DMS53 (cell line): ENCODE measurements around the gene GPR18.
"Not testable (repeated sequence)": the region's sequence is repeated elsewhere in the genome, so short reads cannot be mapped to it uniquely, and the experiment has no call there.

Experiments used
- DNase-seq: peaks from one replicate; lab custom pipeline; 2025; lab: John Stamatoyannopoulos, UW

The GPR18 gene

DNA sequence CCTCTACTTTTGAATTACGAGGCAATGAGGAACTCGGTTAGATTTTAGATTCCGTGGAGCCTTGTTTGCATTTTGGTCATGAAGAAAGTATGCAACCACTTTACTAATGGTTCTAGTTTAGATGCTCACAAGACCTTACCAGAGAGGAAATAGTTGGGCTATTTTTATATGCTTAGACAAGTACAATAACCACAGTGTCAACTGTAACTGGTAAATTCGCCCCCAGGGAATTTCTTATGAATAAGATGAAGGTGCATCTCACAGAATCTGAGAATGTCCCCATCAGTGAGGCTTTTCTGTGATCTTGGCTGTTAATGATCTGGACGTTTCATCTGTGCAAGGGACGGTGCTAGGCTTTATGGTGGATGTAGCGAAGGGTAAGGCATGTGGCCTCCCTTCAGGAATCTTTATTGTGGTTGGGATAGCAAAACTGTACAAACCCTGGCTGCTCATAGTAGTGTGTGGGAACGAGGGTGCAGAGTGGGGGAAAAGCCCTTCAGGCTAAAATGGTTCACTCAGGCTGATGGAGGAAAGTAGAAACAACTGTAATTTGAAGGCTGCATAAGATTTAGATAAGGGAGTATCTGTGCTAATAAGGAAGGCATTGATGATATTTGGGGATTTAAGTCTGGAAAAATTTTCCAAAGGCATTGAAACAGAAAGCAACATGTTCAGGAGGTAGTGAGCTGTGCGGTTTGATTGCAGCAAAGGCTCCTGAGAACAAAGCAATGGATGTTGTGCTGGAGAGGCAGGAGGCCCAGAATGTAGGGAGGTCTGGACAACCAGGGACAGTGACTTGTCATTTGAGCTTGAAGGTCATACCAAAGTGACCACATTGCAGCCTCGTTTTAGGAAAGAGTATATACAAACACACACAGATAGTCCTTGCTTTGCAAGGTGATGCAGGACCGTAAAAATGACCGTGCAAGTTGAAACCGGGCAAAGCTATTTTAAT is 29.2 kb downstream of the GPR18 start:
- no peak for DNase-seq

GRCh38 chr13:99227909-99228688 is 30.1 kb downstream of the GPR18 start:
- no peak for DNase-seq

DNA sequence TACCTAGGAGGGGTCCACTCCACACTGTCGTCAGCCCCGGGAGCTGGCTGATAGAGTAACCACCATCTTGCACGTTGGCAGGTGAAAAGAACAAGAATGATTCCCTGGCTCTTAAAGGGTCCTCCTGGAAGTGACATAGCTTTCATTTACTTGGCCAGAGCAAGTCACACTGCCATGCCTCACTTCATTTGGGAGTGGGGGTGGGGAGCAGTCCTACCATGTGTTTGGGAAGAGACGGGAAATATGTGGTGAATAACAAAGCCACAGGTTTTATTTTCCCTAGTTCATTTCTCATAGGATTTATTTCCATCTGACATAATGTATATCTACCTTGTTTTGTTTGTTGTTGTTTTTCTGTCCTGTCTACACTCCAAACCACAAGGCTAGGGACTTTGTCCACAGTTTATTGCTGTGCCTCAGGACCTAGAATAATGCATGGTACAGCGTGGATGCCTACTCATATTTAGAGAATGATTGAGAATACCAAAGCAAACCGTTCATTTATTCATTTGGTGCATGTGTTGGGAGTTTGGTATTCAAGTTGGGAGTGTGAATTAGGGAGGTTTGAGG is 30.8 kb downstream of the GPR18 start:
- DNase-seq = no peak

DNA sequence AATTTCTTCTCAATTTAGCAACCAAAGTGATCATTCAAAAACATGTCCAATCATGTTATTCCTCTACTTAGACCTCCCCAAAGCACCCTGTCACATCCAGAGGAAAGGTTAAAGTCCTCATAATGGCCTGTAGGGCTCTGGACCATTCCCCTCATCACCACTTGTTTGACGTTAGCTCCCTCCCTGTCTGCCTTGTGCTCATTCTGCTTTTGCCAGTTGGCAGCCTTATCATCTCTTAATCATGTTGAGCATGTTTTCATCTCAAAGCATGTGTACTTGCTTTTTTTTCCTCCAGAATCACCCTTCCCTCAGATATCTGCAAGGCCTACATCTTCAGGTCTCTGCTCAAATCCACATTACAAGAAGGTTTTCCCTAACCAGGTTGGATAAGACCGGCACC is 31.7 kb downstream of the GPR18 start:
- DNase-seq = no peak

GRCh38 chr13:99225078-99225477 is 33.1 kb downstream of the GPR18 start:
- no peak for DNase-seq

- no peak for DNase-seq
Measured at GRCh38 chr13:99224021-99224420, 34.2 kb downstream of the GPR18 start.

GRCh38 chr13:99223587-99223986 is 34.6 kb downstream of the GPR18 start:
- DNase-seq = no peak

DNA sequence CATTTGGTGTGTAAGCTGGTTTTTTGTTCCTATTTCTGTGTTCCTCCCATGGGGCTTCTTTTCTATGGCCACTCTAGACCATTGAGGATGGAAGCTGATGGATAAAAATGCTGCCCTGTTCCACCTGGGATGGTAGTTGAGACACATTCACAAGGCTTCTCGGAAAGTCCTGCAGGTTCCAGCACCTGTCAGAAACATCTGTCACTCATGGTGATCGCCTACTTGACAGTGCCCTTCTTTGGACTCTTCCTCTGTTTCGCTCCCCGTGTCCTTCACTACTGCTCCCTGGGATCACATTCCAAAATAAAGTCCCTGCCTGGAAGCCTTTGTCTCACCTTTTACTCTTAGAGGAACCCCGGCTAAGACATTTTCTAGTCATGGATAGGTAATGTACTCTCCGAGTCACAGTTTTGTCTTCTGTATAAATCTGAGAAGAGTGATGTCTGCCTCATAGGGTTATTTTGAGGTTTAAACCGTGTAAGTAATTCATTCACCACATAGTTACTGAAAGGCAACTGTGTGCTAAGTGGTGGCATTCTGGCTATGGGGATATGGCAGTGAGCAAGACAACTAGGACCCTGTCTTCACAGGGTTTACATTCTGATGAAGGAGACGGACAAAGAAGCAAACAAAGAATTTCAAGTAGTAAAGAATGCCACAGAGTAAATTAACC is 36.5 kb downstream of the GPR18 start:
- no peak for DNase-seq

- no peak for DNase-seq
Measured at GRCh38 chr13:99220199-99220935, 37.8 kb downstream of the GPR18 start.

- DNase-seq = no peak
Measured at GRCh38 chr13:99218969-99219368, 39.2 kb downstream of the GPR18 start.

DNA sequence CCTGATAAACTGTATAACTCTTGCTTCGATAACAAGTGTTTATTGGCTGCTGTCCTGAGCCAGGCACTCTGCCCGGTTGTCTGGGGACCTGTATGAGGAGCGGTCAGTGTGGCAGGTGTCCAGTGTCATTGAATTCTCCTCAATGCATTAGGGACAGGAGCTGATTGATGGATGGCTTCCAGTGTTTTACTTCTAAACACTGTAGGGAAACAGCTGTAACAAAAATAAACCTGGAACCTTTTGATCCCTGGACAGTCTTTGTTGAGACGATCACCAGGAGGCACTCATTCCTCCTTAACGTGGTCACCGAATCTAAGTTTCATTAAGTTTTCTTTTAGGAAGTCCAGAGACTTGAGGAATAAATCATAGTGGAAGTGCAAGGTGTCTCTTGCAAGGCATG is 39.6 kb downstream of the GPR18 start:
- DNase-seq = no peak

DNA sequence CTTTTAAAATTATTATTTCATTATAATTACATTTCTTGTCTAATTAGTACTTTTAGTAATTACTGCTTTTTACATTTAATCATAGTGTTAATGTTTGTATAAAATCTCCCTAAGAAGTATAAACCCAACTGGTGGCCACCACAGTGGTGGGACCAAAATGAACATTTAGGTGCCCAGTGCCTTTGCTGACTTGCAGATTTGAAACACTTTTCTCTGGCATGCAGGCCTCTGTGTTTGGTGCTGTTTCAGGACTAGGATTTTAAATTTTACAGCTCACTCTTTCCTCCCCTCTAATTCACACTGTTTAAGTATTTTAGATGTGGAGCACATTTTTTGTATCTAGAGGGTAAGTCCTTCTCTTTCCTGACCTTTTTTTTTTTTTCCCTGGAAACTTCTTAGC is 40.1 kb downstream of the GPR18 start:
- DNase-seq = no peak

GRCh38 chr13:99217461-99218110 is 40.6 kb downstream of the GPR18 start:
- DNase-seq = no peak

DNA sequence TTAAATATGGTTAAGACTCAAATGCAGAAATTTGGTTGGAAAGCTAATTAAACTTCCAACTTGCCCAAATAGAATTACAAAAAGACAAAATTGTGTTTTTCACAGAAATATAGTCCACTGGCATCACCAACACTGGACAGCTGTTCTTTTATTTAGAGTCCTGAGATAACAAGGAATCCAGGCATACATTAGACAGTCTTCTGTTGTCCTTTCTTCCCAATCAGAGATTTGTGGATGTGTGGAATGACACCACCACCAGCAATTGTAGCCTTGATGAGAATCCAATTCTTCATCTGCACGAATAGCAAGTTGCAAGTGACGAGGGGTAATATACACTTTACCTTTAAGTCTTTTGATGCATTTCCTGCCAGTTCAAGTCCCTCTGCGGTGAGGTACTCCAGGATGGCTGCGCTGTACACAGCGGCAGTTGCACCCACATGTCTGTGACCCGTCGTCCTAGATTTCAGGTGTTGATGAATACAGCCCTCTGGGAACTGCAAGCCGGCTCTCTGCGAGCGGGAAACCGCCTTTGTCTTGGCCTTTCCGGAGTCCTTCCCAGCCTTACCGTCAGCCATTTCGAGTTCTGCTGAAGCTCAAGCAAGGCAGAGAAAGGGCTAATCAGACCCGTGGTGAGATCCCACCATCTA is 42.9 kb downstream of the GPR18 start:
- no peak for DNase-seq

DNA sequence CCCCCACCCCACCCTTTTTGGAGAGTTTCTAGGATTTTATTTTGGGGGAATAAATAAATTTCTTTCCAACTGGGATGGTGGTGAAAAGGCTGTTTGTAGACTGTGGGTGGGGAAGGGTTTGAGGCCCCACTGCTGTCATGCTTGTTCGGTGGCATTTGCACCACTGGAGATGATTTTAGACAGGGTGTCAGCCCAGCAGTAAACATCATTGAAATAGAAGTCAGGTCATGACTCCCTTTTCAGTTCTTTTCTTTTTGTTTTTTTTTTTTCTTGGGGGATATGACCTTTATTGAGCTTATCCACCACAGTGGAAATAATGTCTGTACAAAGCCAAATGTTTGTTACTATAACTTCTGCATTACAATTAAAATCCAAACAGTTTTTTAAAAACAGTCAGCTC is 43.4 kb downstream of the GPR18 start:
- DNase-seq = no peak

- no peak for DNase-seq
Measured at GRCh38 chr13:99214232-99214631, 43.9 kb downstream of the GPR18 start.

- no peak for DNase-seq
Measured at GRCh38 chr13:99211421-99212035, 46.7 kb downstream of the GPR18 start.

GRCh38 chr13:99210627-99211026 is 47.6 kb downstream of the GPR18 start:
- DNase-seq = not testable (repeated sequence)

- no peak for DNase-seq
Measured at GRCh38 chr13:99208845-99209527, 49.2 kb downstream of the GPR18 start.
